Cerebellar cortex (tissue), 1 donor: ENCODE measurements around the gene COL6A1.
A peak's percentile ranks its signal among the peaks of the same experiment; 100 is the strongest.
"Not testable (repeated sequence)": the region's sequence is repeated elsewhere in the genome, so short reads cannot be mapped to it uniquely, and the experiment has no call there.

ENCODE experiments used
- DNase-seq: peaks from one replicate; pipeline ENCODE4 v3.0.0-alpha.2; 2015; ENCODE audit warnings: low spot score

The COL6A1 gene

DNA sequence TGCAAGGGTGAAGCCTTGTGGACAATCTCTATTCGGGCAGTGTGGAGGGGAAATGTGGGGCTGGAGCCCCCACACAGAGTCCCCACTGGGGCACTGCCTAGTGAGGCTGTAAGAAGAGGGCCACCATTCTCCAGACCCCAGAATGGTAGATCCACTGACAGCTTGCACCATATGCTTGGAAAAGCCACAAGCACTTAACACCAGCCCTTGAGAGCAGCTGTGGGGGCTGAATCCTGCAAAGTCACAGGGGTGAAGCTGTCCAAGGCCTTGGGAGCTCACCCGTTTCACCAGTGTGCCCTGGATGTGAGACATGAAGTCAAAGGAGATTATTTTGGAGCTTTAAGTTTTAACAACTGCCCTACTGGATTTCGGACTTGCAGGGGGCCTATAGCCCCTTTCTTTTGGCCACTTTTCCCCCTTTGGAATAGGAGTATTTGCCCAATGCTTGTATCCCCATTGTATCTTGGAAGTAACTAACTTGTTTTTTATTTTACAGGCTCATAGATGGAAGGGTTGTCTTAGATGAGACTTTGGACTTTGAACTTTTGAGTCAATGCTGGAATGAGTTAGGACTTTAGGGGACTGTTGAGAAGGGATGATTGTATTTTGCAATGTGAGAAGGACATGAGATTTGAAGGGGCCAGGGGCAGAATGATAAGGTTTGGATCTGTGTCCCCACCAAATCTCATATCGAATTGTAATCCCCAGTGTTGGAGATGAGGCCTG is 16.3 kb upstream of the COL6A1 start:
- DNase-seq = no peak

DNA sequence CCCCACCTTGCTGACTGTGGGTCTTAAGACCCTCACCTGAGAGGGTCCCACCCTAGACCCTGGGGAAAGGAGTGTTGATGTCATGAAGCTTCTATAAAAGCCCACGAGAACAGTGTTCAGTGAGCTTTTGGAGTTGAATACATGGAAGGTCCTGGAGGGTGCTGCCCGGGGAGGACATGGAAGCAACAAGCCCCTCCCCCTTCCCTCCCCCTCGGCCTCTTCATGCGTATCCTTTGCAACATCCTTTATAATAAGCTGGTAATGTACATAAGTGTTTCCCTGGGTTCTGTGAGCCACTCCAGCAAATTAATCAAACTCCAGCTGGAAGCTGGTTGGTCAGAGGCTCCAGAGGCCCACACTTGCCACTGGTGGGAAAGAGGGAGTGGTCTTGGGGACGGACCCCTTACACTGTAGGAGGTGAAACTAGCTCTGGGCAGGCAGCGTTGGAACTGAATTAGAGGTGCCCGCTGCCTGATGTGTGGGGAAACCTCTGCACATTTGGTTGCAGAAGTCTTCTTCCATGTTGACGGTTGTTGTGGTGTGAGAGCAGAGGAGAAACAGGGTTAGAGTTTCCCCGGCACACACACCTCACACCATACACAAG is 14.7 kb upstream of the COL6A1 start:
- DNase-seq = no peak

- no peak for DNase-seq
These were observed 11.5 kb upstream of the COL6A1 start for GRCh38 chr21:45969921-45970673.

GRCh38 chr21:45970674-45971615 is 10.6 kb upstream of the COL6A1 start:
- DNase-seq = no peak

GRCh38 chr21:45971616-45972352 is 9.8 kb upstream of the COL6A1 start:
- DNase-seq = no peak

DNA sequence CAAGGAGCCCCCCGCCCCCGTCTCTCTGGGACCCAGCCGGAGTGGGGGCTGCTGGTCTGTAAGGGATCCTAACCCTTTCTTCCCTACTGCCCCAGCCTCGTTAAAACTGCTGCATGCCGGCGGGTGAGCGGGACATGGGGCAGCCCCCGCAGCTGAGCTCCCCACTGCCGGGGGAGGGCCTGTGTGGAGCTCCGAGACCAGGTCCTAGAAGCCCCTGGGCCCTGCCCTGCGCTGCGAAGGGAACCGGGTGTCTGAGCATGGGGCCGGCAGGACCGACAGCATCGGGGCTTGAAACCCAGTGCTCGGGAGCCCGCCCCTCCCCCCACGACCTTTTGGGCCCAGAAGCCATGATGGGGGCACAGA is 9.2 kb upstream of the COL6A1 start:
- no peak for DNase-seq

DNA sequence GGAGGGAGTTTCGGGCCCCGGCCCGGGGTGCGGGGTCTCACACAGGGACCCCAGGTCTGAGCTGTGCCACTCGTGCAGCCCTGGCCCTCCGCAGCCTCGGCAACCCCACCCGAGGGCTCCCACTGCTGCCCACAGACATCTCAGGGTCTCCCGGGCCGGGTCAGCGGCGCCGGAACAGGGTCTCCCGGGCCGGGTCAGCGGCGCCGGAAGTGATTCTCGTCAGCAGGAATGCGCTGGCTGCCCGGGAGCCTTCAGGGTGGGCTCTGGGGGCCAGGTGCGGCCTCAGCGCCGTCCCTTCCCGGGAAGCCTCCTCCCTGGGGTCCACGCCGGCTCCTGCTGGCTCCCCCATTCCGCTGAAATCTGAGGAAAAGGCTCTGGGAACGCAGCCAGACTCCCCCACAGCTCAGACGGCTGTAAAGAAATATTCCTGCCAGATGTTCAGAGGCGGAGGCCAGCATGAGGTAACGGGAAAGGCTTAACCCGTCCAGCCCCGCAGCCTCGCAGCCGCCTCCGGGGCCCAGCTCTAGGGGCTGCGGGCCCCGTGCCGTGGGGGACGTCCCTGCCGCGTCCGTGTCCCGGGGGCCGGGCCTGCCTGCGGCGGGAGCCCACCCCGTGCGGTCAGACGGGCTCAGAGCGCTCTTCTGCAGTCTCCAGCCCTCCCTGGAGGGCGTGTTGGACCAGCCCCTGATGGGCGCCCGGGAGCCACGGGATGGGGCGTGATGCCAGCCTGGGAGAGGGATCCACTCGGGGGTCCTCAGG is 8.7 kb upstream of the COL6A1 start:
- no peak for DNase-seq

- peak; percentile 67 for DNase-seq
These were observed 8.0 kb upstream of the COL6A1 start for GRCh38 chr21:45973475-45974072.

- peak; percentile 48 for DNase-seq
These were observed 7.2 kb upstream of the COL6A1 start for GRCh38 chr21:45974073-45975019.

- DNase-seq = no peak
These were observed 6.4 kb upstream of the COL6A1 start for GRCh38 chr21:45975020-45975666.

- not testable (repeated sequence) for DNase-seq
These were observed 5.7 kb upstream of the COL6A1 start for GRCh38 chr21:45975667-45976409.

DNA sequence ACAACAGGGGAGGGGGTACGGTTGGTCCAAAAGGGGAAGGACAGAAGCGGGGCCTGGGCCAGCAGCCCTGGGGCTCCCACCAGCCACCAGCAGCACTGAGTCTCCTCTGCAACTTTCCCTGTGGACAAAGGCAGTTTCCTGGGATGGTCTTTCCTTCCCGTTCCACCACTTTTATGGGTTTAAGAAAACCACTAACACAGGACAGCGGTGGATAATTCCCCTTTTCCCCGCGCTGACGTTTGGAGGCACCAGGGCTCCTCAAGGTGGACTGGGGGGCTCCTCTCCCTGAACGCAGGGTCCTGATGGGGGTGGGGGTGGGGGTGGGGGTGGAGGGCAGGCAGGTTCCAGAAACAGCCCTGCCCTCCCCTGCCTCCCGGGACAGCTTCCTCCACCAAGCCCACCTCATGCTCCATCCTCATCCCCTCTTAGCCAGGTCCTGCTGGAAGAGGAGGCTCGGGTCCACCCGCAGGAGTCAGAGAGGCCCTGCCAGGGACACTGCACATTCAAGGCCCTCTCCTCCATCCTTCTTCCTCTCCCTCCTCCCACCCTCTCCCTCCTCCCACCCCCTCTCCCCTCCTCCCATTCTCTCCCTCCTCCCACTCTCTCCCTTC is 4.8 kb upstream of the COL6A1 start:
- no peak for DNase-seq

GRCh38 chr21:45977396-45977795 is 4.2 kb upstream of the COL6A1 start:
- DNase-seq = no peak

DNA sequence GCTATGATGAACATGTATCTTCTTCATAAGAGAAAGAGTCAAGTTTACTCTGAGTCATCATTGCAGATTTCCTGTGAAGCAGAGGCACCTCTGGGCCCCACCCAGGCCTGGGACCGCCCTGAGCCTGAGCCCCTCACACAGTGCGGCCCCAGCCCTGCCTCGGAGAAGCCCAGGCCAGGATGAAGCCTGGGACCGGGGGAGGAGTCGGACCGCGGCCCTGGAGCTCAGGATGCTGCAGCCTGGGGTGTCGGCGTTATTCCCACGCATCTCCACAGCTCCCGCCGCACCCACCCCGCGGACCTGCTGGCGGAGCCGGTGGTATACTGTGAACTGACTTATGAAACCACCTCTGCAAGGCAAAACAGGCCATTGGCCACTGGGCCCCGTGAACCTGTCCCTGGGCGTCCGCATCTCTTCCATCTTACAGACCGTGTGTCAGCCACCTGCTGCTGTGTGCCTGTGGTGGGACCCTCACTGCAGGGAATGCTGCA is 2.4 kb upstream of the COL6A1 start:
- DNase-seq = no peak

- DNase-seq = no peak
These were observed 1.9 kb upstream of the COL6A1 start for GRCh38 chr21:45979651-45980050.

- no peak for DNase-seq
These were observed 1.3 kb upstream of the COL6A1 start for GRCh38 chr21:45980271-45980670.

DNA sequence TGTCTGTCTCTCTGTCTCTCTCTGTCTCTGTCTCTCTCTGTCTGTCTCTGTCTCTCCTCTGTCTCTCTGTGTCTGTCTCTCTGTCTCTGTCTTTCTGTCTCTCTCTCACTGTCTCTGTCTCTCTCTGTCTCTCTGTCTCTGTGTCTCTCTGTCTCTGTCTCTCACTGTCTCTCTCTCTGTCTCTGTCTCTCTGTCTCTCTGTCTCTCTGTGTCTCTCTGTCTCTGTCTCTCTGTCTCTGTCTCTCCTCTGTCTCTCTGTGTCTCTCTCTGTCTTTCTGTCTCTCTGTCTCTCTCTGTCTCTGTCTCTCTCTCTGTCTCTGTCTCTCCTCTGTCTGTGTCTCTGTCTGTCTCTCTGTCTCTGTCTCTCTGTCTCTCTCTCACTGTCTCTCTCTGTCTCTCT is 873 bp upstream of the COL6A1 start:
- no peak for DNase-seq
